Neural progenitor cell (in vitro differentiated cells): Measurements from ENCODE around the gene C4BPA. TPM values are rescaled to one million over a fixed set of nuclear protein-coding genes. Genes with fewer than 3 reads are reported as not detected.

Source experiments
- DNase-seq: peaks from one replicate; pipeline ENCODE4 v3.0.0-alpha.2; 2016; ENCODE audit warnings: low spot score
- H2AFZ ChIP-seq: fragments of 200-600 bp; sonication (generic); replicated peaks from 2 replicates; pipeline ENCODE4 v1.6.1; 2016; ENCODE audit warnings: antibody characterized with exemption
- H3F3A ChIP-seq: fragments of 200-600 bp; sonication (generic); 2 replicates; pipeline ENCODE4 v1.6.1; 2016; ENCODE audit warnings: antibody characterized with exemption, low read depth
- H3K27ac ChIP-seq: fragments of 200-600 bp; sonication (generic); 2 replicates; pipeline ENCODE4 v1.5.1; 2016; ENCODE audit warnings: mild to moderate bottlenecking
- H3K27me3 ChIP-seq: fragments of 200-600 bp; sonication (generic); 2 replicates; pipeline ENCODE4 v1.6.1; 2016; ENCODE audit warnings: mild to moderate bottlenecking, moderate library complexity
- H3K36me3 ChIP-seq: fragments of 200-600 bp; sonication (generic); 2 replicates; pipeline ENCODE4 v1.5.1; 2016
- H3K4me1 ChIP-seq: fragments of 200-600 bp; sonication (generic); 2 replicates; pipeline ENCODE4 v1.6.1; 2016; ENCODE audit warnings: mixed run types
- H3K4me2 ChIP-seq: fragments of 200-600 bp; sonication (generic); 2 replicates; pipeline ENCODE4 v1.6.1; 2016
- H3K4me3 ChIP-seq: fragments of 200-600 bp; sonication (generic); 2 replicates; pipeline ENCODE4 v1.5.1; 2016
- H3K79me2 ChIP-seq: fragments of 200-600 bp; sonication (generic); 2 replicates; pipeline ENCODE4 v1.6.1; 2016; ENCODE audit warnings: low read depth
- H3K9ac ChIP-seq: fragments of 200-600 bp; sonication (generic); 2 replicates; pipeline ENCODE4 v1.6.1; 2016
- H3K9me3 ChIP-seq: fragments of 200-600 bp; sonication (generic); 2 replicates; pipeline ENCODE4 v1.5.1; 2016; ENCODE audit warnings: low read depth
- H4K20me1 ChIP-seq: fragments of 200-600 bp; sonication (generic); 2 replicates; pipeline ENCODE4 v1.6.1; 2016; ENCODE audit warnings: low read depth
- H3K27ac Mint-ChIP-seq: 3 replicates; pipeline ENCODE4 v1.8.0; 2021; ENCODE audit warnings: mixed read lengths
- H3K27me3 Mint-ChIP-seq: 2 replicates; pipeline ENCODE4 v1.8.0; 2022; ENCODE audit warnings: low read depth, mild to moderate bottlenecking, inconsistent platforms, moderate library complexity, mixed read lengths; ENCODE audit not compliant: insufficient read depth
- H3K36me3 Mint-ChIP-seq: 3 replicates; pipeline ENCODE4 v1.8.0; 2021; ENCODE audit warnings: mixed read lengths
- H3K4me1 Mint-ChIP-seq: 3 replicates; pipeline ENCODE4 v1.8.0; 2021; ENCODE audit warnings: mixed read lengths
- H3K4me3 Mint-ChIP-seq: 3 replicates; pipeline ENCODE4 v1.8.0; 2021; ENCODE audit warnings: mild to moderate bottlenecking, moderate library complexity, mixed read lengths
- H3K9me3 Mint-ChIP-seq: 3 replicates; pipeline ENCODE4 v1.8.0; 2020; ENCODE audit warnings: mixed read lengths
- EZH2 ChIP-seq: fragments of 200-600 bp; sonication (generic); IDR thresholded peaks from 2 replicates; pipeline ENCODE4 v1.6.1; 2017; ENCODE audit warnings: antibody characterized with exemption, mild to moderate bottlenecking, moderate library complexity
- EZH2phosphoT487 ChIP-seq: fragments of 200-600 bp; sonication (generic); IDR thresholded peaks from 2 replicates; pipeline ENCODE4 v1.6.1; 2017; ENCODE audit warnings: antibody characterized with exemption
- total RNA-seq: library from RNA; depleted of rRNA; stranded (reverse); fragments of >200 nt; gene quantifications from 2 replicates; pipeline ENCODE4 v1.2.3, GENCODE V29; 2015; ENCODE audit warnings: low replicate concordance
- TF ChIP-seq, protein P1 (sequence below): fragments of 200-600 bp; sonication (generic); IDR thresholded peaks from 2 replicates; pipeline ENCODE4 v1.5.1; 2017; ENCODE audit warnings: antibody characterized with exemption, mild to moderate bottlenecking

The C4BPA gene
- total RNA-seq, 1 donor from 2014 or later: not detected

DNA sequence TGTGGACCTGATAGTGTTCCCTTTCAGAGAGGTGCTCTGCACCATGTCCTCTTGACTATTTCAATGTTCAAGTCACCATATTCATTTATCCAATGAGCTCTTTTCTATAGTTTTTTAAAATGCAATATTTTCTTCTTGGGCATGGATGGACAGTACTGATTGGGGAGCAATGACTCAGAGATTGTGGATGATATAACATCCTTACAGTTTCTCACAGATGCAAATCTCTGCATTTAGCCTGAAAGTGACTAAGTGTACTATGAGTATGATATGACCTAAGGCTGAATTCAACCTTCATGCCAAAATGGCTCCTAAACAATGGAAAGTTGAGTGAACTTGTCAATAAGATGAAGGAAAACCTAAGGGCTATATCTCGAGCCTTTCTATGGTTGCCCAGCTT is 36.5 kb downstream of the C4BPA start:
- H3K27me3 Mint-ChIP-seq: no peaks in the 10 kb centered on the region

DNA sequence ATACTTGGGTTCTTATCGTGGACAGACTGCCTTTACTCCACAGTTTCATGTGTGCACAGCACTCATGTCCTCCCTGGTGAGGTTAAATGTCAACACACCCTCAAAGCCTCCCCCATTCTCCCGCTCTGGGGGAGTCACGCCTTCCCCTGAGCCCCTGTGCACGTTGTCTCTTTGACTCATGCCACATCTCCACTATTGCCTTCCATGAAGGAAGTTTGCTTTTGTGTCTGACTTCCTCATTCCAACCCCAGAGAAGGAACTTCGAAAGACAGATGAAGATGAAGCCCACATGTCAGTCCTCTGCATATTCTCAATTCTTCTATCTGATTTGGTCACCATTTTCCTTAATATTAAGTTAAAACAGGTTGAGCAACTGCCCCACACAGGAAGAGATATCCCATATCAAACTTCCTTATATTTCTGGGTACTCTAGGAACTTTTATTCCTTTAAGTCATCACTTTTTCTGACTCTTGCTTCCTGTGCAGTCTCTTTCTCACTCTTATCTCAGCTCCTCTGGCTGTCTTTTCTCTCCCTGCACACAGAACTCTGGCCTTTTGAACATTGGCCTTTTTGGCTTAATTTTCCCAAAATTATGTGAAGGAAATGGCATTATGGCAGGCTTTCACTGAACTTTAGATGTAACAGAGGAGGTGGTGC is 41.5 kb downstream of the C4BPA start:
- Histone ChIP-seq H3K9me3 (no peaks in the 10 kb centered on the region), H3K9ac (no peak overlapping the region), H3K36me3 (no peaks in the 10 kb centered on the region), H3K4me3 (no peak overlapping the region), H3F3A (no peaks in the 10 kb centered on the region), H3K27ac (no peak overlapping the region), H2AFZ (no peak overlapping the region), H4K20me1 (no peaks in the 10 kb centered on the region), H3K4me2 (no peak overlapping the region), H3K27me3 (no peaks in the 10 kb centered on the region), H3K79me2 (no peaks in the 10 kb centered on the region), H3K4me1 (no peaks in the 10 kb centered on the region)
- no peak for DNase-seq
- no peaks in the 10 kb centered on the region for H3K36me3 Mint-ChIP-seq
- no peak overlapping the region for H3K27ac Mint-ChIP-seq
- no peaks in the 10 kb centered on the region for H3K4me1 Mint-ChIP-seq
- H3K9me3 Mint-ChIP-seq: no peaks in the 10 kb centered on the region
- no peaks in the 10 kb centered on the region for H3K27me3 Mint-ChIP-seq
- H3K4me3 Mint-ChIP-seq: no peak overlapping the region
- TF ChIP-seq, protein P1, sequence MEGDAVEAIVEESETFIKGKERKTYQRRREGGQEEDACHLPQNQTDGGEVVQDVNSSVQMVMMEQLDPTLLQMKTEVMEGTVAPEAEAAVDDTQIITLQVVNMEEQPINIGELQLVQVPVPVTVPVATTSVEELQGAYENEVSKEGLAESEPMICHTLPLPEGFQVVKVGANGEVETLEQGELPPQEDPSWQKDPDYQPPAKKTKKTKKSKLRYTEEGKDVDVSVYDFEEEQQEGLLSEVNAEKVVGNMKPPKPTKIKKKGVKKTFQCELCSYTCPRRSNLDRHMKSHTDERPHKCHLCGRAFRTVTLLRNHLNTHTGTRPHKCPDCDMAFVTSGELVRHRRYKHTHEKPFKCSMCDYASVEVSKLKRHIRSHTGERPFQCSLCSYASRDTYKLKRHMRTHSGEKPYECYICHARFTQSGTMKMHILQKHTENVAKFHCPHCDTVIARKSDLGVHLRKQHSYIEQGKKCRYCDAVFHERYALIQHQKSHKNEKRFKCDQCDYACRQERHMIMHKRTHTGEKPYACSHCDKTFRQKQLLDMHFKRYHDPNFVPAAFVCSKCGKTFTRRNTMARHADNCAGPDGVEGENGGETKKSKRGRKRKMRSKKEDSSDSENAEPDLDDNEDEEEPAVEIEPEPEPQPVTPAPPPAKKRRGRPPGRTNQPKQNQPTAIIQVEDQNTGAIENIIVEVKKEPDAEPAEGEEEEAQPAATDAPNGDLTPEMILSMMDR: no peak
- no peak for TF ChIP-seq EZH2phosphoT487

More for the DNA sequence above, 36.5 kb downstream of the C4BPA start:
- H3K27ac Mint-ChIP-seq: no peak overlapping the region
- Histone ChIP-seq H3K79me2 (no peaks in the 10 kb centered on the region), H3F3A (no peaks in the 10 kb centered on the region), H3K4me3 (no peak overlapping the region), H3K9ac (no peak overlapping the region), H3K4me2 (no peak overlapping the region), H2AFZ (no peak overlapping the region), H3K36me3 (no peaks in the 10 kb centered on the region), H3K27me3 (no peaks in the 10 kb centered on the region), H4K20me1 (no peaks in the 10 kb centered on the region), H3K27ac (no peak overlapping the region), H3K4me1 (no peaks in the 10 kb centered on the region), H3K9me3 (no peaks in the 10 kb centered on the region)
- H3K9me3 Mint-ChIP-seq: no peaks in the 10 kb centered on the region
- no peaks in the 10 kb centered on the region for H3K36me3 Mint-ChIP-seq
- TF ChIP-seq EZH2: no peak
- TF ChIP-seq, protein P1: no peak
- TF ChIP-seq EZH2phosphoT487: no peak
- no peak overlapping the region for H3K4me3 Mint-ChIP-seq
- H3K4me1 Mint-ChIP-seq: no peaks in the 10 kb centered on the region
- DNase-seq: no peak

DNA sequence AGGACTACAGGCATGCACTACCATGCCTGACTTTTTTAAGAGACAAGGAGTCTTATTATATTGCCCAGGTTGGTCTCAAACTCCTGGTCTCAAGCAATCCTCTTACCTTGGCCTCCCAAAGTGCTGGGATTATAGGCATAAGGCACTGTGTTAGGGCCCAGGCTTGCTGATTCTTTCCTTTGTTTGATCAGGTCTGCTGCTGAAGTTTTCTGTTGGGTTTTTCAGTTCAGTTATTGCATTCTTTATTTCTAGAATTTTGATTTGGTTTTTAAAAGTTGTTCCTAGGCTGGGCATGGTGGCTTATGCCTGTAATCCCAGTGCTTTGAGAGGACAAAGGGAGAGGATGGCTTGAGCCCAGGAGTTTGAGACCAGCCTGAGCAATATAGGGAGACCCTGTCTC is 47.9 kb downstream of the C4BPA start:
- DNase-seq: no peak
- Histone ChIP-seq H3K27ac (no peak overlapping the region), H3F3A (no peaks in the 10 kb centered on the region), H3K27me3 (no peaks in the 10 kb centered on the region), H3K9ac (no peak overlapping the region), H3K4me2 (no peak overlapping the region), H3K36me3 (no peaks in the 10 kb centered on the region), H3K9me3 (no peaks in the 10 kb centered on the region), H2AFZ (no peak overlapping the region), H3K4me1 (no peaks in the 10 kb centered on the region), H4K20me1 (no peaks in the 10 kb centered on the region), H3K4me3 (no peak overlapping the region), H3K79me2 (no peaks in the 10 kb centered on the region)
- peaks cover 7% of the 10 kb centered on the region for H3K9me3 Mint-ChIP-seq
- H3K27ac Mint-ChIP-seq: no peak overlapping the region
- H3K4me3 Mint-ChIP-seq: no peak overlapping the region
- TF ChIP-seq EZH2phosphoT487: no peak
- no peak for TF ChIP-seq EZH2
- TF ChIP-seq, protein P1: no peak
- H3K27me3 Mint-ChIP-seq: no peaks in the 10 kb centered on the region
- no peaks in the 10 kb centered on the region for H3K4me1 Mint-ChIP-seq
- no peaks in the 10 kb centered on the region for H3K36me3 Mint-ChIP-seq
